Neural progenitor cell (in vitro differentiated cells): ENCODE data around the gene CCT5. TPM values are rescaled to one million over a fixed set of nuclear protein-coding genes. Genes with fewer than 3 reads are reported as not detected.
A peak's percentile ranks its signal among the peaks of the same experiment; 100 is the strongest.
"Not testable (repeated sequence)": the region's sequence is repeated elsewhere in the genome, so short reads cannot be mapped to it uniquely, and the experiment has no call there.

Experiments
- DNase-seq: peaks from one replicate; pipeline ENCODE4 v3.0.0-alpha.2; 2016; ENCODE audit warnings: low spot score
- H2AFZ ChIP-seq: fragments of 200-600 bp; sonication (generic); replicated peaks from 2 replicates; pipeline ENCODE4 v1.6.1; 2016; ENCODE audit warnings: antibody characterized with exemption
- H3F3A ChIP-seq: fragments of 200-600 bp; sonication (generic); 2 replicates; pipeline ENCODE4 v1.6.1; 2016; ENCODE audit warnings: antibody characterized with exemption, low read depth
- H3K27ac ChIP-seq: fragments of 200-600 bp; sonication (generic); 2 replicates; pipeline ENCODE4 v1.5.1; 2016; ENCODE audit warnings: mild to moderate bottlenecking
- H3K27me3 ChIP-seq: fragments of 200-600 bp; sonication (generic); 2 replicates; pipeline ENCODE4 v1.6.1; 2016; ENCODE audit warnings: mild to moderate bottlenecking, moderate library complexity
- H3K36me3 ChIP-seq: fragments of 200-600 bp; sonication (generic); 2 replicates; pipeline ENCODE4 v1.5.1; 2016
- H3K4me1 ChIP-seq: fragments of 200-600 bp; sonication (generic); 2 replicates; pipeline ENCODE4 v1.6.1; 2016; ENCODE audit warnings: mixed run types
- H3K4me2 ChIP-seq: fragments of 200-600 bp; sonication (generic); 2 replicates; pipeline ENCODE4 v1.6.1; 2016
- H3K4me3 ChIP-seq: fragments of 200-600 bp; sonication (generic); 2 replicates; pipeline ENCODE4 v1.5.1; 2016
- H3K79me2 ChIP-seq: fragments of 200-600 bp; sonication (generic); 2 replicates; pipeline ENCODE4 v1.6.1; 2016; ENCODE audit warnings: low read depth
- H3K9ac ChIP-seq: fragments of 200-600 bp; sonication (generic); 2 replicates; pipeline ENCODE4 v1.6.1; 2016
- H3K9me3 ChIP-seq: fragments of 200-600 bp; sonication (generic); 2 replicates; pipeline ENCODE4 v1.5.1; 2016; ENCODE audit warnings: low read depth
- H4K20me1 ChIP-seq: fragments of 200-600 bp; sonication (generic); 2 replicates; pipeline ENCODE4 v1.6.1; 2016; ENCODE audit warnings: low read depth
- H3K27ac Mint-ChIP-seq: 3 replicates; pipeline ENCODE4 v1.8.0; 2021; ENCODE audit warnings: mixed read lengths
- H3K27me3 Mint-ChIP-seq: 2 replicates; pipeline ENCODE4 v1.8.0; 2022; ENCODE audit warnings: low read depth, mild to moderate bottlenecking, inconsistent platforms, moderate library complexity, mixed read lengths; ENCODE audit not compliant: insufficient read depth
- H3K36me3 Mint-ChIP-seq: 3 replicates; pipeline ENCODE4 v1.8.0; 2021; ENCODE audit warnings: mixed read lengths
- H3K4me1 Mint-ChIP-seq: 3 replicates; pipeline ENCODE4 v1.8.0; 2021; ENCODE audit warnings: mixed read lengths
- H3K4me3 Mint-ChIP-seq: 3 replicates; pipeline ENCODE4 v1.8.0; 2021; ENCODE audit warnings: mild to moderate bottlenecking, moderate library complexity, mixed read lengths
- H3K9me3 Mint-ChIP-seq: 3 replicates; pipeline ENCODE4 v1.8.0; 2020; ENCODE audit warnings: mixed read lengths
- EZH2 ChIP-seq: fragments of 200-600 bp; sonication (generic); IDR thresholded peaks from 2 replicates; pipeline ENCODE4 v1.6.1; 2017; ENCODE audit warnings: antibody characterized with exemption, mild to moderate bottlenecking, moderate library complexity
- EZH2phosphoT487 ChIP-seq: fragments of 200-600 bp; sonication (generic); IDR thresholded peaks from 2 replicates; pipeline ENCODE4 v1.6.1; 2017; ENCODE audit warnings: antibody characterized with exemption
- total RNA-seq: library from RNA; depleted of rRNA; stranded (reverse); fragments of >200 nt; gene quantifications from 2 replicates; pipeline ENCODE4 v1.2.3, GENCODE V29; 2015; ENCODE audit warnings: low replicate concordance
- TF ChIP-seq, protein P1 (sequence below): fragments of 200-600 bp; sonication (generic); IDR thresholded peaks from 2 replicates; pipeline ENCODE4 v1.5.1; 2017; ENCODE audit warnings: antibody characterized with exemption, mild to moderate bottlenecking

CCT5 gene
- total RNA-seq, 1 donor from 2014 or later = 532 TPM

GRCh38 chr5:10307206-10308148 is 57.4 kb downstream of the CCT5 start, which contains the start of gene CMBL:
Gene CMBL (minus strand): TSS chr5:10307902. CDS start chr5:10290762, 17,140 bp downstream.
- Histone ChIP-seq H3K27me3 (peaks cover 22% of the 10 kb centered on the region), H3K4me1 (peaks cover 15% of the 10 kb centered on the region), H3K27ac (no peak within 1 kb of the TSS), H3K4me3 (peak within 1 kb of the TSS; percentile 71), H3K9me3 (no peaks in the 10 kb centered on the region), H4K20me1 (no peaks in the 10 kb centered on the region), H3K9ac (peak within 1 kb of the TSS; percentile 30), H3F3A (peaks cover 11% of the 10 kb centered on the region), H3K36me3 (no peaks in the 10 kb centered on the region), H3K79me2 (no peaks in the 10 kb centered on the region), H3K4me2 (peak within 1 kb of the TSS; percentile 94), H2AFZ (peak within 1 kb of the TSS; percentile 99)
- peak within 1 kb of the TSS; percentile 84 for H3K4me3 Mint-ChIP-seq
- H3K27ac Mint-ChIP-seq = peak within 1 kb of the TSS; percentile 25
- H3K36me3 Mint-ChIP-seq = peaks cover 7% of the 10 kb centered on the region
- H3K4me1 Mint-ChIP-seq = peaks cover 29% of the 10 kb centered on the region
- TF ChIP-seq EZH2 = peak; percentile 58
- TF ChIP-seq EZH2phosphoT487 = peak; percentile 20
- TF ChIP-seq, protein P1, sequence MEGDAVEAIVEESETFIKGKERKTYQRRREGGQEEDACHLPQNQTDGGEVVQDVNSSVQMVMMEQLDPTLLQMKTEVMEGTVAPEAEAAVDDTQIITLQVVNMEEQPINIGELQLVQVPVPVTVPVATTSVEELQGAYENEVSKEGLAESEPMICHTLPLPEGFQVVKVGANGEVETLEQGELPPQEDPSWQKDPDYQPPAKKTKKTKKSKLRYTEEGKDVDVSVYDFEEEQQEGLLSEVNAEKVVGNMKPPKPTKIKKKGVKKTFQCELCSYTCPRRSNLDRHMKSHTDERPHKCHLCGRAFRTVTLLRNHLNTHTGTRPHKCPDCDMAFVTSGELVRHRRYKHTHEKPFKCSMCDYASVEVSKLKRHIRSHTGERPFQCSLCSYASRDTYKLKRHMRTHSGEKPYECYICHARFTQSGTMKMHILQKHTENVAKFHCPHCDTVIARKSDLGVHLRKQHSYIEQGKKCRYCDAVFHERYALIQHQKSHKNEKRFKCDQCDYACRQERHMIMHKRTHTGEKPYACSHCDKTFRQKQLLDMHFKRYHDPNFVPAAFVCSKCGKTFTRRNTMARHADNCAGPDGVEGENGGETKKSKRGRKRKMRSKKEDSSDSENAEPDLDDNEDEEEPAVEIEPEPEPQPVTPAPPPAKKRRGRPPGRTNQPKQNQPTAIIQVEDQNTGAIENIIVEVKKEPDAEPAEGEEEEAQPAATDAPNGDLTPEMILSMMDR = no peak
- H3K27me3 Mint-ChIP-seq = peaks cover 13% of the 10 kb centered on the region
- H3K9me3 Mint-ChIP-seq = no peaks in the 10 kb centered on the region
- DNase-seq = peak; percentile 52

GRCh38 chr5:10308844-10309243 is 58.8 kb downstream of the CCT5 start:
- DNase-seq = no peak
- H3K27me3 Mint-ChIP-seq = peaks cover 13% of the 10 kb centered on the region

GRCh38 chr5:10310066-10310779 is 60.1 kb downstream of the CCT5 start:
- DNase-seq = no peak
- Histone ChIP-seq H4K20me1 (no peaks in the 10 kb centered on the region), H3K4me2 (no peak overlapping the region), H3K9me3 (no peaks in the 10 kb centered on the region), H3K79me2 (no peaks in the 10 kb centered on the region), H2AFZ (no peak overlapping the region), H3K9ac (no peak overlapping the region), H3K4me3 (no peak overlapping the region), H3K36me3 (no peaks in the 10 kb centered on the region), H3F3A (peaks cover 11% of the 10 kb centered on the region), H3K4me1 (peaks cover 15% of the 10 kb centered on the region), H3K27ac (no peak overlapping the region), H3K27me3 (peaks cover 22% of the 10 kb centered on the region)
- Mint-ChIP-seq H3K9me3 (no peaks in the 10 kb centered on the region), H3K36me3 (peaks cover 3% of the 10 kb centered on the region), H3K27ac (no peak overlapping the region), H3K4me3 (no peak overlapping the region), H3K27me3 (peaks cover 13% of the 10 kb centered on the region), H3K4me1 (peaks cover 23% of the 10 kb centered on the region)
- TF ChIP-seq, protein P1 = no peak
- TF ChIP-seq EZH2 = no peak
- no peak for TF ChIP-seq EZH2phosphoT487

More at GRCh38 chr5:10308844-10309243, 58.8 kb downstream of the CCT5 start:
- TF ChIP-seq, protein P1 = no peak
- TF ChIP-seq EZH2phosphoT487 = no peak
- no peak for TF ChIP-seq EZH2
- Histone ChIP-seq H3K27me3 (peaks cover 22% of the 10 kb centered on the region), H3F3A (peaks cover 11% of the 10 kb centered on the region), H3K79me2 (no peaks in the 10 kb centered on the region), H4K20me1 (no peaks in the 10 kb centered on the region), H3K4me3 (no peak overlapping the region), H3K9ac (no peak overlapping the region), H3K27ac (no peak overlapping the region), H3K9me3 (no peaks in the 10 kb centered on the region), H2AFZ (peak overlapping the region; percentile 50), H3K4me2 (no peak overlapping the region), H3K4me1 (peaks cover 15% of the 10 kb centered on the region), H3K36me3 (no peaks in the 10 kb centered on the region)
- no peak overlapping the region for H3K27ac Mint-ChIP-seq
- H3K36me3 Mint-ChIP-seq = peaks cover 7% of the 10 kb centered on the region
- no peaks in the 10 kb centered on the region for H3K9me3 Mint-ChIP-seq
- H3K4me1 Mint-ChIP-seq = peaks cover 29% of the 10 kb centered on the region
- H3K4me3 Mint-ChIP-seq = peak overlapping the region; percentile 60

DNA sequence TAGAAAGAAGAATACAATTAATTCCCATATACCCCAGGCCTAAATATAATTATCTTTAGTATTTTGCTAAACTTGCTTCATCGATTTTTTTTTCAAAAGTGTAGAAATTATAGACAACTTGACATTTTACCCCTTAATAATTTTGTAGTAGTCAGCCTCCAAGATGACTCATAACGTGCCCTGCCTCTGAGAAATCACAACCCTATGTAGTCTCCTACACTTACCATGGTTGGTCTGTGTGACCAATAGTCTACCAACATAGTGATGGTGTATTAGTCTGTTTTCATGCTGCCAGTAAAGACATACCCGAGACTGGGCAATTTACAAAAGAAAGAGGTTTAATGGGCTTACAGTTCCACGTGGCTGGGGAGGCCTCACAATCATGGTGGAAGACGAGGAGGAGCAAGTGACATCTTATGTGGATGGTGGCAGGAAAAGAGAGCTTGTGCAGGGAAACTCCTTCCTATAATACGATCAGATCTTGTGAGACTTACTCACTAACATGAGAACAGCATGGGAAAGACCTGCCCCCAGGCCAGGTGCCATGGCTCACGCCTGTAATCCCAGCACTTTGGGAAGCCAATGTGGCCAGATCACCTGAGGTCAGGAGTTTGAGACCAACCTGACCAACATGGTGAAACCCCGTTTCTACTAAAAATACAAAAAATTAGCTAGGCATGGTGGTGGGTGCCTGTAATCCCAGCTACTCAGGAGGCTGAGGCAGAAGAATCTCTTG is 60.9 kb downstream of the CCT5 start:
- H2AFZ ChIP-seq, H3K9ac ChIP-seq, H3K9me3 Mint-ChIP-seq, H3K36me3 ChIP-seq, H3K4me2 ChIP-seq, H3K27ac ChIP-seq, H3K9me3 ChIP-seq, H3K79me2 ChIP-seq, H3K27ac Mint-ChIP-seq, H3K4me3 ChIP-seq, H4K20me1 ChIP-seq, H3K4me3 Mint-ChIP-seq, DNase-seq, H3K36me3 Mint-ChIP-seq: not testable (repeated sequence)
- Histone ChIP-seq H3F3A (peaks cover 11% of the 10 kb centered on the region), H3K27me3 (peaks cover 21% of the 10 kb centered on the region), H3K4me1 (peaks cover 13% of the 10 kb centered on the region)
- H3K27me3 Mint-ChIP-seq = peaks cover 13% of the 10 kb centered on the region
- peaks cover 22% of the 10 kb centered on the region for H3K4me1 Mint-ChIP-seq
